Measurements from ENCODE around the gene TMEM213.
"Not testable (repeated sequence)": the region's sequence is repeated elsewhere in the genome, so short reads cannot be mapped to it uniquely, and the experiment has no call there.

Gene TMEM213

GRCh38 chr7:138797046-138797445, 748 bp upstream of the TMEM213 start:
- not testable (repeated sequence) for DNase-seq (ENCODE audit: low read depth)

- DNase-seq (ENCODE audit: low read depth): no peak
Measured at GRCh38 chr7:138798836-138799235, 1.0 kb downstream of the TMEM213 start.

GRCh38 chr7:138799336-138800000, 1.7 kb downstream of the TMEM213 start:
- DNase-seq (ENCODE audit: low read depth): no peak

GRCh38 chr7:138801256-138801655, 3.5 kb downstream of the TMEM213 start:
- no peak for DNase-seq (ENCODE audit: low read depth)

- DNase-seq (ENCODE audit: low read depth): no peak
Measured at GRCh38 chr7:138802706-138803105, 4.9 kb downstream of the TMEM213 start.

DNA sequence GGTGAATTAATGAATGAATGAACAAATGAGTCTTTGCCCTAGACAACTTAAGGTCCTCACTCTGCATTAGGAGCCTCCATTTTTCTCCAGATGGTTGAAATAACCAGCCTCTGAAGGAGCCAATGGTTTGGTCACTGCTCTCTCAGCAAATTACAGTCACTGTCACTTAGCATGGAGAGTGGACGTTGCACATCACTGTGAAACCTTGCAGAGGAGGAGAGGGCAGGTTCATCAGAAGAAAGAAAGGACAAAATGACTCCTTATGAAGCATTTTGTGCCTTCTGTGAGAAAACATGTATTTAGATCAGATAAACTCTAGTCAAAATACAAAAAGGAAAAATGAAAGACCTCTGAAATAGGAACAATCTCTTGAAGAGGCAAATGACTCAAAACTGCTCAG, 6.8 kb downstream of the TMEM213 start:
- no peak for DNase-seq (ENCODE audit: low read depth)

GRCh38 chr7:138809346-138809745, 11.6 kb downstream of the TMEM213 start:
- no peak for DNase-seq (ENCODE audit: low read depth)

- not testable (repeated sequence) for DNase-seq (ENCODE audit: low read depth)
Measured at GRCh38 chr7:138811327-138811726, 13.5 kb downstream of the TMEM213 start.

- DNase-seq (ENCODE audit: low read depth): no peak
Measured at GRCh38 chr7:138813945-138814344, 16.2 kb downstream of the TMEM213 start.

GRCh38 chr7:138814816-138815332, 17.1 kb downstream of the TMEM213 start:
- no peak for DNase-seq (ENCODE audit: low read depth)

DNA sequence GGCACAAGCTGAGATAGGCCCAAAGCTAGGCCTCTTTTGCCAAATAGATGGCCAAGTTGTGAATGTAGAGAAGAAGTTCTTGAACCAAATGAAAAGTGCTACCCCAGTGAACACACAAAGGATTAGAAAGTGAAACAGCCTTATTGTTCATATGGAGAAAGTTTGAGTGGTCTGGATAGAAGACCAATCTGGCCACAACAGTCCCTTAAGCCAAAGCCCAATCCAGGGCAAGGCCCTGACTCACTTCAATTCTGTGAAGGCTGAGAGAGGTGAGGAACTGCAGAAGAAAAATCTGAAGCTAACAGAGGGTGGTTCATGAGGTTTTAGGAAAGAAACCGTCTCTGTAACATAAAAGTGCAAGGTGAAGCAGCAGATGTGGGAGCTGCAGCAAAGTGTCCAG, 18.9 kb downstream of the TMEM213 start:
- DNase-seq (ENCODE audit: low read depth): no peak

DNA sequence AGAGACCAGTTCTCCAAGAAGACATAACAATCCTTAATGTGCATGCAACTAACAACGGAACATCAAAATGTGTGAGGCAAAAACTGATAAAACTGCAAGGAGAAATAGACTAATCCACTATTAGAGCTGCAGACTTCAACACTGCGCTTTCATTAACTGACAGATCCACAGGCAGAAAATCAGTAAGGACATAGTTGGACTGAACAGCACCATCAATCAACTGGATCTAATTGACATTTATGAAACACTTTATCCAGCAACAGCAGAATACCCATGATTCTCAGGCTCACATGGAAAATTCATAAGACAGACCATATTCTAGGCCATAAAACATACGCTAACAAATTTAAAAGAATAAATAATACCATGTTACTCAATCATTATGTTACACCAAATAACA, 21.8 kb downstream of the TMEM213 start:
- DNase-seq (ENCODE audit: low read depth): no peak

DNA sequence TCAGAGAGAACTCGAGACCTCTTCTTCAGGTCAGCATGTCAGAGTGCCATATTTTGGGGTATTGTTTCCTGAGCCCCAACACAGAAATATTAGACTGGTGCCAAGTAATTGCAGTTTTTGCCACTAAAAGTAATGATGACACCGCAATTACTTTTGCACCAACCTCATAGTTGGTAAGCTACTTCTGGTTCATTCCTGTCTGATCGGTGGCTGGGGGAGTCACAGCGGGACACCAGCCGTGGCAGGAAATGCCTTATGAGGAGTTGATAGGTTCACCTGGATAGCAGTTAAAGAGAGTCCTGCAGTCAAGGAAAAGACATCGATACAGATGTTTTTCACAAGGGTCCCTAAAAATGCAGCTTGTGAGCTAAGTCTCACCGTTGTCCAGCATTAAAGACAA, 24.1 kb downstream of the TMEM213 start:
- DNase-seq (ENCODE audit: low read depth): no peak

DNA sequence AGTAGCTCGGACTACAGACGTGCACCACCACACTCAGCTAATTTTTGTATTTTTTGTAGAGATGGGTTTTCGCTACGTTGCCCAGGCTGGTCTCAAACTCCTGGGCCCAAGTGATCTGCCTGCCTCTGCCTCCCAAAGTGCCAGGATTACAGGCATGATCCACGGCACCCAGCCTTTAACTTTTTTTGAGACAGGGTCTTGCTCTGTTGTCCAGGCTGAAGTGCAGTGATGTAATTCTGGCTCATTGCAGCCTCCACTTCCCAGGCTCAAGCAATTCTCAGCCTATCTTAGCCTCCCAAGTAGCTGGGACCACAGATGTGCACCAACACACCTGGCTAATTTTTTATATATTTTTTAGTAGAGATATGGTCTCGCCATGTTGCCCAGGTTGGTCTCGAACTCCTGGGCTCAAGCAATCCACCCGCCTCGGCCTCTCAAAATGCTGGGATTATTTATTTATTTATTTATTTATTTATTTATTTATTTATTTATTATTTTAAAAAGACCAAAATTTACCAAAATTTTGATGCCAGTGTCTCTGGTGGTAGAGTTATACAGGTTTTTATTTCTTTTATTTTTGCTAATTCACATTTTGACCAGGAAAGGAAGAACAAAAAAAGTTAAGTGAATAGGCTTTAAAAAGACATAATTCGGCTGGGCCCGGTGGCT, 25.2 kb downstream of the TMEM213 start:
- DNase-seq (ENCODE audit: low read depth): no peak

DNA sequence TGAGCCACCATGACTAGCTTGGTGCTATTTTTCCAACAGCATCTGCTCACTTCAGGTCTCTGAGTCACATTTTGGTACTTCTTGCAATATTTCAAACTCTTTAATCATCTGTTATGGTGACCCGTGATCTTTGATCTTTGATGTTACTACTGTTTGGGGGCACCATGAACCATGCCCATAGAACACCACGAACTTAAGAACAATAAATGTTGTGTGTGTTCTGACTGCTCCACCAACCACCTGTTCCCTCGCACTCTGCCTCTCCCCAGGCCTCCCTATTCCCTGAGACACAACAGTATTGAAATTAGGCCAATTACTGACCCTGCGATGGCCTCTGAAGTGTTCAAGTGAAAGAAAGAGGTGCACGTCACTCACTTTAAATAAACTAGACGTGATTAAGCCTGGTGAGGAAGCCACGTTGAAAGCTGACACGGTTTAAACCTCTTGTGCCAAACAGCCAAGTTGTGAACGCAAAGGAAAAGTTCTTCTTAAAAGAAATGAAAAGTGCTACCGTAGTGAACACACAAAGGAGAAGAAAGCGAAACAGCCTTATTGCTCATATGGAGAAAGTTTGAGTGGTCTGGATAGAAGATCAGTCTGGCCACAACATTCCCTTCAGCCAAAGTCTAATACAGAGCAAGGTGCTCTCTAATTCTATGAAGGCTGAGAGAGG, 27.4 kb downstream of the TMEM213 start:
- no peak for DNase-seq (ENCODE audit: low read depth)

DNA sequence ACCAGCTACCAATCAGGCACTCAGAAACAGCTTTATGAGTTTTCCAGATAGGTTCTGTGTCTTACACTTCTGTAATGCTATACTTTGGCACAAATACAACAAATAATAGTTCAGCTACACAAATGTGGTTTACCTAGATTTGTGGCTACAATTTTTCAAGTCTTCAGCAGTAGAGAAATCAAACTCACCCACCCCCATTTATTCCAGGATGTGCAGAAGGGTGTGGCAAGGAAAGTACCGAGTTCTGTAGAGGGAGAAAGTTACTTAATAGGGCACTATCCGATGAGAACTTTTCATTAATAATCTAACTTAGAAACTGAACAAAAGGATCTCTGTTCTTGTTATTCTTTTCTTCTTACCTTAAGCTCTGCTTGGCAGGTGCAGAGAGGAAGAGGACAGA, 30.5 kb downstream of the TMEM213 start:
- no peak for DNase-seq (ENCODE audit: low read depth)

- DNase-seq (ENCODE audit: low read depth): no peak
Measured at GRCh38 chr7:138829335-138829734, 31.5 kb downstream of the TMEM213 start.

DNA sequence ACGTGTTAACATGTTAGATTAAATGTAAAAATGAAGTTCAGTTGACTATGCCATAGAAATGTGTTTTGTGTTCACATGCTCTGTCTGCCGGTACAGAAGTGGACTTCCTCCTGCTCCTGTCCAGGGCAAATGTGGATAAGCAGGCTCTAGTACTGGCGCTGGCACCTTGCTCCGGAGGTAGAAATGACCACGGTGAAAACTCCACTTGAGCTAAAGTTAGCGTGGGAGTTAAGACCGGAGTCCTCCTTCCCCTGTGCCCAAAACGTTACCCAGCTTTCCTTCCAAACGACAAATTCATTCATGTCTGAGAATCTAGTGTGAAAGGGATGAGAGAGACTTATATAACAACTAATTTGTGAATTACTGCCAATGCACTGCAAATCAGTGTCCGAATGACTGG, 35.2 kb downstream of the TMEM213 start:
- DNase-seq (ENCODE audit: low read depth): no peak

DNA sequence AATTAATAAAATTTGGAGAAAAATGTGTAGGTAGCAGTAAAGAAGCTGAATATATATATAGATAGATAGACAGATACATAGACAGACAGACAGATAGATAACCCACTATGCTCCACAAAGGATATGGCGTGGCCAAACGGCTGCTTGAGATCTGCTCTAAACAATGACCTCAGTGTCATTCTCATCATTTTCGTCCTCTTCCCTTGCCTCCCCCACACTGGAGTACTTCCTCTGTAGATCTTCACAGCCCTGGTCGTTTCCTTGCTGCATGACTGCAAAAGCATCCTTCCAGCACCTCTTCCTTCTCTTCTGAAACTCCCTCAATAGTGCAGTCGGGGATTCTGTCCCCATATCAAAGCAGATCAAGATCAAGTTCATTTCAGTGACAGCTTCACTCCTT, 35.8 kb downstream of the TMEM213 start:
- DNase-seq (ENCODE audit: low read depth): no peak

GRCh38 chr7:138834583-138834982, 36.8 kb downstream of the TMEM213 start:
- no peak for DNase-seq (ENCODE audit: low read depth)

- DNase-seq (ENCODE audit: low read depth): no peak
Measured at GRCh38 chr7:138835087-138835486, 37.3 kb downstream of the TMEM213 start.

DNA sequence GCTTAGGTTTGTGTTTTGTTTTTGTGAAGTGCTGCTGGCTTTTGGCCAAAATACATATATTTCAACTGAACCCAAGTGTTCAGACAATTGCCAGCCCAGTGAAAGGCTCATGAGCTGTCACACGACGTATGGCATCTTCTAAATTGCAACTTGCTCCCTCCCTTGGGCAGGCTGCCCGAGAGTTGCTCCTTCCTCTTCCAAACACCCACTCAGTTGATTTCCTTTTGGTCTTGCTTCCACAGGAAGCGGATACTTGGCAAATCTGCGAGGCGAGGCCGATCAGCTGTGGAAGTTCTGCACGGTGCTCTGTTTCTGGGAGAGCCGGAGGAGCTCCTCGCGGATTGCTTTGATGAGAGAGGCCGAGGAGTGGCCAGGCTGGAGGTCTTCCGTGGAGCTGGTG, 39.8 kb downstream of the TMEM213 start:
- no peak for DNase-seq (ENCODE audit: low read depth)

GRCh38 chr7:138838166-138838565, 40.4 kb downstream of the TMEM213 start:
- no peak for DNase-seq (ENCODE audit: low read depth)
